ENCODE data around the gene EMP3. TPM values are rescaled to one million over a fixed set of nuclear protein-coding genes. Genes with fewer than 3 reads are reported as not detected.
"Not testable (repeated sequence)": the region's sequence is repeated elsewhere in the genome, so short reads cannot be mapped to it uniquely, and the experiment has no call there.

The EMP3 gene
- total RNA-seq, 2 experiments from 2014 or later = 166 to 195 TPM

DNA sequence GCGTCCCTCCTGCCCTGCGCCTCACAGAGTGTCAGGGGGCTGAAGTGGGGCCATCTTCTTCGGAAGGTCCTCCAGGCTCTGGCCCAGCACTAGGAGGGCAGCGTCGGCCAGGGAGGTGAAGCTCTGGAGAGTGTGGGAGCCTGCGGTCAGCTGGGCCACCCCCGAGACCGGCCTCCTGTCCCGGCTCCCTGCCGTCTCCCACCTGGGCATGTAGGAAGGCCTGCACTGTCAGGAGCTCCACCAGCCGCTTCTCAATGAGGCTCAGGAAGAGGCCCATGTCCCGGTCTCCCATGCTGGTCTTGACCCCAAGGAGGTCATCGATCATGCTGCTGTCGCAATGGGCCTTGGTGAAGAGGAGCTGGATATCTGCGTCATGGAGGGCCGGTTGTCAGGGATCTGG, 27.4 kb upstream of the EMP3 start:
- ChIA-PET POLR2A (no interaction called here), CTCF (interaction anchor here (1.0 kb wide), 1 partner anchor 19 kb away, joined by 3 read pairs; no protein-coding TSS in a partner anchor)
- no peak overlapping the region for H3K4me3 Mint-ChIP-seq
- no peaks in the 10 kb centered on the region for H3K9me3 Mint-ChIP-seq (ENCODE audit: low read depth)
- no peaks in the 10 kb centered on the region for H3K36me3 Mint-ChIP-seq (ENCODE audit: low read depth)
- ATAC-seq (no peak), DNase-seq (no peak)
- H3K27ac Mint-ChIP-seq = no peak overlapping the region
- intact Hi-C loops (cut with DNase I, micrococcal nuclease) = no loop called here
- no peaks in the 10 kb centered on the region for H3K4me1 Mint-ChIP-seq
- no peaks in the 10 kb centered on the region for H3K27me3 Mint-ChIP-seq

DNA sequence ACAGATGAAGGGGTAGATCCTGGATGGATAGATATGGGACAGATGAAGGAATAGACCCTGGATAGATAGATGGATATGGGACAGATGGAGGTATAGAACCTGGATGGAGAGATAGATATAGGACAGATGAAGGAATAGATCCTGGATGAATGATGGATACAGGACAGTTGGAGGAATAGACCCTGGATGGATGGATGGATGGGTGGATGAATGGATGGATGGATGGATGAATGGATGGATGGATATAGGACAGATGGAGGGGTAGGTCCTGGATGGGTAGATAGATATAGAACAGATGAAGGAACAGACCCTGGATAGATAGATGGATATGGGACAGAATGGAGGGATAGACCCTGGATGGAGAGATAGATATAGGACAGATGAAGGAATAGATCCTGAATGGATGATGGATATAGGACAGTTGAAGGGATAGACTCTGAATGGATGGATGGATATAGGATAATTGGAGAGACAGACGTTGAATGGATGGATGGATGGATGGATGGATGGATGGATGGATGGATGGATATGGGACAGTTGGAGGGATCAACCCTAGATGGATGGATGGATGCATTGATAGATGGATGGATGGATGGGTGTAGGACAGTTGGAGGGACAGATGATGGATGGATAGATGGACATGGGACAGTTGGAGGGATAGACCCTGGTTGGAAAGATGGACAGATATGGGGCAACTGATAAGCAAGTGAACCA, 23.3 kb upstream of the EMP3 start:
- H3K9me3 Mint-ChIP-seq (ENCODE audit: low read depth) = no peaks in the 10 kb centered on the region
- no peak overlapping the region for H3K4me3 Mint-ChIP-seq
- DNase-seq (no peak), ATAC-seq (no peak)
- H3K27me3 Mint-ChIP-seq = no peaks in the 10 kb centered on the region
- H3K36me3 Mint-ChIP-seq (ENCODE audit: low read depth) = no peaks in the 10 kb centered on the region
- intact Hi-C loops (cut with DNase I, micrococcal nuclease) = no loop called here
- ChIA-PET POLR2A (no interaction called here), CTCF (no interaction called here)
- no peak overlapping the region for H3K27ac Mint-ChIP-seq
- H3K4me1 Mint-ChIP-seq = no peaks in the 10 kb centered on the region

DNA sequence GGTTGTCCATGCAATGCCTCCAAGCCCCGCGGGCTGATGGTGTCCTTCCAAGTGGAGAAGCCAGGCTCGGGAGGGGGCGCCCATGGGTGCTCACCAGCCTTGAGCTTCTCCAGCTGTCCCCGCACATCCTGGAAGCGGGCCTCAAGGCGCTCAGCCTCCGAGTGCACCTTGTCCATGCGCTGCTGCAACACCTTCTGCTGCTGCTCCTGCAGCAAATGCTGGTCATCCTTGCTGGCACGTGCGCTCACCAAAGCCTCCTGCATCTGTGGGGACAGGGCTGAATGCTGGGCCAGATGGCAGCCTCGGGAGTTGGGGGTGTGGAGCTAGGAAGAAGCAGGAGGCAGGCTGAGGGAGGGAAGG, 22.8 kb upstream of the EMP3 start:
- ATAC-seq (no peak), DNase-seq (no peak)
- no peaks in the 10 kb centered on the region for H3K27me3 Mint-ChIP-seq
- H3K4me1 Mint-ChIP-seq = no peaks in the 10 kb centered on the region
- H3K9me3 Mint-ChIP-seq (ENCODE audit: low read depth) = no peaks in the 10 kb centered on the region
- POLR2A ChIA-PET = no interaction called here
- CTCF ChIA-PET = no interaction called here
- no peak overlapping the region for H3K27ac Mint-ChIP-seq
- intact Hi-C loops (cut with DNase I, micrococcal nuclease) = no loop called here
- H3K4me3 Mint-ChIP-seq = no peak overlapping the region
- H3K36me3 Mint-ChIP-seq (ENCODE audit: low read depth) = no peaks in the 10 kb centered on the region

DNA sequence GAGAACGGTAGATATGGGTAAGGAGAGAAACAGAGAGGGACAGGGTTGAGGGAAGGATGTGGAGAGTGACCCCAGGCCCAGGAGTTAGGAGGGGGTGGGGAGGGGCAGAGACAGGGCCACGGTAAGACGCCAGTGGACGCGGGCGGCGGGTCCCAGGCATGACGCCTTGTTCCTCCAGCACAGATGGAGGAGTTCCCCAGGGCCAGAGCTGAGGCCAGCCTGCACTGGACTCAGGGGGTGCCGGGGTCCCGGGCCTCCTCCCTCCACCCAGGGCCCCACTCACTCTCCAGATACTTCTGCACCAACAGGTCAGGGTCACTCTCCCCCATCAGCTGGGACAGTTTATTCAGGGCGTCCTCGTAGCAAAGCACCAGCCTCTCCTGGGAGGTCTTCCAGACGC, 22.0 kb upstream of the EMP3 start:
- POLR2A ChIA-PET = no interaction called here
- intact Hi-C loops (cut with DNase I, micrococcal nuclease) = no loop called here
- ATAC-seq (no peak), DNase-seq (no peak)
- Mint-ChIP-seq H3K27me3 (no peaks in the 10 kb centered on the region), H3K9me3 (ENCODE audit: low read depth) (no peaks in the 10 kb centered on the region), H3K36me3 (ENCODE audit: low read depth) (no peaks in the 10 kb centered on the region), H3K4me1 (no peaks in the 10 kb centered on the region), H3K27ac (no peak overlapping the region), H3K4me3 (no peak overlapping the region)
- CTCF ChIA-PET = no interaction called here

DNA sequence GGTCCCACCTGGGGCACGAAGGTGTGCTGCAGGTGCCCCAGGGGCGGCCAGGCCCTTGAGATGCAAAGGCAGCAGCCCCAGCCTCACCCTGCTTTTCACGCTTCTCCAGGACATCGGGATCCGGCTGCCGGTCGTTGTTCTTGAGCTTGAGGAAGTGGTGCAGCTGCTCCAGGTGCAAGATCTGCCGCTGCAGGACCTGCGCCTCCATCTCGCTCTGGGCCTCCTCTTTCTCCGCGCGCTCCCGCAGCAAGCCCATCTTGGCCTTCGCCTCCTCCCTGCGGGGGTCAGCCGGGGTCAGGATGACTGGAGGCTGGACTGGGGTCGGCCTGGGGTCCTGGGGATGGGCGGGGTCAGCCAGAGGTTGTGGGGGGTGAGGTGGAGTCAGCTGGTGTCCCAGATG, 21.5 kb upstream of the EMP3 start:
- DNase-seq = no peak
- ATAC-seq = no peak
- H3K9me3 Mint-ChIP-seq (ENCODE audit: low read depth) = no peaks in the 10 kb centered on the region
- POLR2A ChIA-PET = interaction anchor here (0.6 kb wide), 1 partner anchor 66 kb away, joined by 4 read pairs; no protein-coding TSS in a partner anchor
- H3K4me1 Mint-ChIP-seq = no peaks in the 10 kb centered on the region
- no peak overlapping the region for H3K27ac Mint-ChIP-seq
- intact Hi-C loops (cut with DNase I, micrococcal nuclease) = no loop called here
- CTCF ChIA-PET = no interaction called here
- no peaks in the 10 kb centered on the region for H3K36me3 Mint-ChIP-seq (ENCODE audit: low read depth)
- no peaks in the 10 kb centered on the region for H3K27me3 Mint-ChIP-seq
- no peak overlapping the region for H3K4me3 Mint-ChIP-seq

DNA sequence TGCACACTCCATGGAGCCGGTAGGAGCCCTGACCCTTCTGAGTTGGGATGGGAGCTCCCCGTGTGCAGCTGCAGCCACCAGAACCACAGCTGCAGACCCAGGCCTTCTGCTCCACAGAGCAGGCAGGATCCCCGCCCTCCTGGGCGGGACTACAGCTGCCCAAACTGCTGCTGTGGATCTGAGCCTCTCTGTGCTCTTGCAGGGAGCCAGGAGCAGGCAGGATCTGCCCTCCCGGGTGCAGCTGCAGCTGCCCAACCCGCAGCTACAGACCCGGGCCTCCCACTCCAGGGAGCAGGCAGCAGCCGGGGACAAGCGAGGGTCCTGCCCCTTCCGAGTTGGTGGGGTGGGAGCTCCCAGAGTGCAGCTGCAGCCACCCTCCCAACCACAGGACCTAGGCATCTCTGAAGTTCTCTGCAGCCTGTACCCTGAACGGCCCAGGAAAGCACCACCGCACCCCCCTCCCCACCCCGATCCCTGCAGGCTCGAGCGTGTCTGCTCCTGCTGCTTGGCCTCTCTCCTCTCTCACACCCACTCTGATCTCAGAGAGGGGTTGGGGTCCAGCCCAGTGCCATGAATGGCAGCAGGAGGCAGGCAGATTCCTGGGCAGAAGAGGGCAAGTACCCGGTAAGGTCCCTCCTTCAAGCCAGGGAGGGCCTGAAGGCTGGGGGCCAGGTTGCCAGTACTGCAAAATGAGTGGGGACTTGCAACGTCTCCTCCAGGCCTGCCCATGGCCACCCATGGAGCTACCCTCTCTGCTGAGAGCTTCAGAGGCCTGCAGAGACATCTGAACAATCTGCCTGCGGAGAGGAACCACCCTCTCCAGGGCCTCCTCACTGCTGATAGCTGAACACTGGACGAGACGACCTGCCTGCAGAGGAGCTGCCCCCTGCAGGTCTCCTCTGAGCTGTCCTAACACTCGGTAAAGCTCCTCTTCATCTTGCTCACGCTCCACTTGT, 16.4 kb upstream of the EMP3 start:
- CTCF ChIA-PET = interaction anchor here (0.7 to 0.9 kb wide), 2 partner anchors 25 to 254 kb away, joined by 3 read pairs; no protein-coding TSS in a partner anchor
- no peaks in the 10 kb centered on the region for H3K36me3 Mint-ChIP-seq (ENCODE audit: low read depth)

DNA sequence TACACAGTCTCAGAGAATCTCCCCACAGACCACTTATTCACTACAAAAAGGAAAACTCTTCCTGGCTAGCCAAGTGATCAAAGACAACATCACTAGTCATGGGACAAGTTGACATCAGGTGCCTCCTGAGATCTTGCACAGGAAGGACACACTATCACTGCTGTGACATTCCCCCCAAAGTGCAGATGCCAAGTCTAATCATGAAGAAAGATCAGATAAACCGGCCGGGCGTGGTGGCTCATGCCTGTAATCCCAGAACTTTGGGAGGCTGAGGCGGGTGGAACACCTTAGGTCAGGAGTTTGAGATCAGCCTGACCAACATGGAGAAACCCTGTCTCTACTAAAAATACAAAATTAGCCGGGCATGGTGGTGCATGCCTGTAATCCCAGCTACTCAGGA, 15.6 kb upstream of the EMP3 start:
- intact Hi-C loops (cut with DNase I, micrococcal nuclease) = loop anchor here in 1 of 2 experiments (5.0 kb wide), 1 partner anchor 43 kb away; no protein-coding TSS in a partner anchor
- H3K36me3 Mint-ChIP-seq (ENCODE audit: low read depth); DNase-seq; ATAC-seq; H3K27ac Mint-ChIP-seq; H3K27me3 Mint-ChIP-seq; H3K4me1 Mint-ChIP-seq; H3K4me3 Mint-ChIP-seq; H3K9me3 Mint-ChIP-seq (ENCODE audit: low read depth); CTCF ChIA-PET; POLR2A ChIA-PET: not testable (repeated sequence)

More for the DNA sequence above, 16.4 kb upstream of the EMP3 start:
- no peaks in the 10 kb centered on the region for H3K27me3 Mint-ChIP-seq
- intact Hi-C loops (cut with DNase I, micrococcal nuclease) = no loop called here
- DNase-seq (no peak), ATAC-seq (no peak)
- H3K4me3 Mint-ChIP-seq = no peak overlapping the region
- no peak overlapping the region for H3K27ac Mint-ChIP-seq
- POLR2A ChIA-PET = no interaction called here
- no peaks in the 10 kb centered on the region for H3K4me1 Mint-ChIP-seq
- H3K9me3 Mint-ChIP-seq (ENCODE audit: low read depth) = no peaks in the 10 kb centered on the region

DNA sequence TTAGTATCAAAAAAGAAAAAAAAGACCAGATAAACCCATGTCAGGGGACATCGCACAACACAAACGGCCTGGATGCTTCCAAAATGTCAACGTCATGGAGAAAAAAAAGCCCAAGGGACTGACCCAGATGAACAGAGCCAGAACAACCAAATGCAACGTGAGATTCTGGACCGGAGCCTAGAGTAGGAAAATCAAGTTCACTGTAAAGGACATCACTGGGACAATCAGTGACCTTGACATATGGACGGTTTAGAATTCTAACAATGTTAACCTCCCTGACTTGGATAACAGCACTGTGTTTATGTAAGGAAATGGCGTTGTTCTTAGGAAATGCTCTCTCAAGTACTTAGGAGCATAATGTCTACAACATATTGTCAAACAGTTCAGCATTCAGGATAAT, 15.1 kb upstream of the EMP3 start:
- no peaks in the 10 kb centered on the region for H3K27me3 Mint-ChIP-seq
- ChIA-PET POLR2A (no interaction called here), CTCF (interaction anchor here (1.2 kb wide), 1 partner anchor 40 kb away, joined by 3 read pairs; no protein-coding TSS in a partner anchor)
- H3K4me1 Mint-ChIP-seq = no peaks in the 10 kb centered on the region
- H3K36me3 Mint-ChIP-seq (ENCODE audit: low read depth) = no peaks in the 10 kb centered on the region
- DNase-seq (no peak), ATAC-seq (no peak)
- no peaks in the 10 kb centered on the region for H3K9me3 Mint-ChIP-seq (ENCODE audit: low read depth)
- intact Hi-C loops (cut with DNase I, micrococcal nuclease) = loop anchor here in 1 of 2 experiments (5.0 kb wide), 1 partner anchor 42 kb away; no protein-coding TSS in a partner anchor
- H3K27ac Mint-ChIP-seq = no peak overlapping the region
- no peak overlapping the region for H3K4me3 Mint-ChIP-seq

DNA sequence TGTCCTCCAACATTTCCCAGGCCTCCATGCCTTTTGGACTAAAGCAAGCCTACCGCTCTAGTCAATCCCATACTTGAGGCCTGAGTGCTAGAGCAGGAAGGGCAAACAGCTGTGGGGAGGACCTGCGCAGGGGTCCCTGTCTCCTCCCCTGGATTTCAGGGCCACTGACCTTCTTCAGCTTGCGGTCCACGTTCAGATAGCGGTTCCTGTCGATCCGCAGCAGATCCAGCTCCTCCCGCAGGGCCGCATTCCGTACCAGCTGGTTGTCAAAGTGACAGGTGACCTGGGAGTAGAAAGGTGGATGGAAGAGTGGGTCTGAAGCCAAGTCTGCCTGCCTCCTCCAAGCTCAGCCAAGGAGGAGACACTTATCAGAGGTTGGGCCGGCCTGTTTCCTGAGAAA, 14.0 kb upstream of the EMP3 start:
- Mint-ChIP-seq H3K4me1 (no peaks in the 10 kb centered on the region), H3K4me3 (no peak overlapping the region), H3K9me3 (ENCODE audit: low read depth) (no peaks in the 10 kb centered on the region), H3K27ac (no peak overlapping the region), H3K27me3 (no peaks in the 10 kb centered on the region), H3K36me3 (ENCODE audit: low read depth) (no peaks in the 10 kb centered on the region)
- POLR2A ChIA-PET = no interaction called here
- DNase-seq (no peak), ATAC-seq (no peak)
- CTCF ChIA-PET = interaction anchor here (0.8 to 1.2 kb wide), 2 partner anchors 23 to 39 kb away, joined by 3 read pairs; no protein-coding TSS in a partner anchor
- intact Hi-C loops (cut with DNase I, micrococcal nuclease) = loop anchor here in 1 of 2 experiments (5.0 kb wide), 1 partner anchor 41 kb away; no protein-coding TSS in a partner anchor

DNA sequence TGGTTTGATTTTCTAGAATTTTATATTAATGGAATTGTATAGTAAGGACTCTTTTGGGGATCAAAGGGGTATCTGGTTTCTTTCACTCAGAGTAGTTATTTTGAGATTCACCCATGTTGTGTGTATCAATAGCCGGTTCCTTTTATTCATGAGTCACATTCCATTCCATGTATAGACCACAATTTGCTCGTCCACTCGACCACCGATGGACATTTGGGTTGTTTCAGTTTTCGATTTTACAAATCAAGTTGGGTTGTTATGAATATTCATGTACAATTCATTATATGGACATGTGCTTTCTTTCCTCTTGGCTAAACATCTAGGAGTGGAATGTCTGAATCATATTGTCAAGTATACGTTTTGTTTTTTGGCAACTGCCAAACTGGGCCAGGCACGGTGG, 9.6 kb upstream of the EMP3 start:
- POLR2A ChIA-PET = no interaction called here
- H3K27me3 Mint-ChIP-seq = no peaks in the 10 kb centered on the region
- H3K9me3 Mint-ChIP-seq (ENCODE audit: low read depth) = no peaks in the 10 kb centered on the region
- no peak overlapping the region for H3K4me3 Mint-ChIP-seq
- H3K36me3 Mint-ChIP-seq (ENCODE audit: low read depth) = no peaks in the 10 kb centered on the region
- CTCF ChIA-PET = interaction anchor here (2.1 kb wide), 1 partner anchor 18 kb away, joined by 17 read pairs; no protein-coding TSS in a partner anchor
- H3K4me1 Mint-ChIP-seq = peaks cover 9% of the 10 kb centered on the region
- no peak overlapping the region for H3K27ac Mint-ChIP-seq
- no peak for ATAC-seq
- no peak for DNase-seq
- intact Hi-C loops (cut with DNase I, micrococcal nuclease) = no loop called here

DNA sequence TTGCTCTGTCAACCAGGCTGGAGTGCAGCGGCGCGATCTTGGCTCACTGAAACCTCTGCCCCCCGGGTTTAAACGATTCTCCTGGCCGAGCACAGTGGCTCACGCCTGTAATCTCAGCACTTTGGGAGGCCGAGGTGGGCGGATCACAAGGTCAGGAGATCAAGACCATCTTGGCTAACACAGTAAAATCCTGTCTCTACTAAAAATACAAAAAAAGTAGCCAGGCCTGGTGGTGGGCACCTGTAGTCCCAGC, 7.7 kb upstream of the EMP3 start:
- H3K4me1 Mint-ChIP-seq = peaks cover 22% of the 10 kb centered on the region
- H3K36me3 Mint-ChIP-seq (ENCODE audit: low read depth); ATAC-seq; DNase-seq; H3K27ac Mint-ChIP-seq; H3K4me3 Mint-ChIP-seq; intact Hi-C loops (cut with DNase I, micrococcal nuclease); H3K27me3 Mint-ChIP-seq; POLR2A ChIA-PET; H3K9me3 Mint-ChIP-seq (ENCODE audit: low read depth): not testable (repeated sequence)
- CTCF ChIA-PET = interaction anchor here (0.6 to 3.1 kb wide), 3 partner anchors 15 to 267 kb away, joined by 3 to 43 read pairs (median 4); no protein-coding TSS in a partner anchor
